ENCODE data around the gene GHRHR. TPM values are rescaled to one million over a fixed set of nuclear protein-coding genes. Genes with fewer than 3 reads are reported as not detected.

GHRHR gene
- total RNA-seq, 1 donor from 2014 or later: not detected

DNA sequence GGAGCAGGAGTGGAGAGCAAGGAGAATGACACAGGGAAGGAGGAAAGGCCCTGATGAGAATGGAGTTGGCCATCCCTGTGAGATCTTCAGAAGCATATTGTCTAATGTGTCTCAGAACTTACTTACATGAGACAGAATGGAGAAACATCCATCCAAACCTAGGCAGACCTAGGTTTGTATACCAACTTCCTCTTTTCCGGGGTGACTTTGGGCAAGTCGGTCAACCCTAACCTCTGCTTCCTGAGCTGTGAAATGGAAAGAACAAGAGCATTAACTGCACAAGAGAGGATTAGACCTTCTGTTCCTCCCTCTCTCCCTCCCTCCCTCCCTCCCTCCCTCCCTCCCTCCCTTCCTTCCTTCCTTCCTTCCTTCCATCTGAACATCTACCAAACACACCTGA lies 4.5 kb downstream of the GHRHR start:
- DNase-seq (ENCODE audit: low read depth, low spot score): no peak

DNA sequence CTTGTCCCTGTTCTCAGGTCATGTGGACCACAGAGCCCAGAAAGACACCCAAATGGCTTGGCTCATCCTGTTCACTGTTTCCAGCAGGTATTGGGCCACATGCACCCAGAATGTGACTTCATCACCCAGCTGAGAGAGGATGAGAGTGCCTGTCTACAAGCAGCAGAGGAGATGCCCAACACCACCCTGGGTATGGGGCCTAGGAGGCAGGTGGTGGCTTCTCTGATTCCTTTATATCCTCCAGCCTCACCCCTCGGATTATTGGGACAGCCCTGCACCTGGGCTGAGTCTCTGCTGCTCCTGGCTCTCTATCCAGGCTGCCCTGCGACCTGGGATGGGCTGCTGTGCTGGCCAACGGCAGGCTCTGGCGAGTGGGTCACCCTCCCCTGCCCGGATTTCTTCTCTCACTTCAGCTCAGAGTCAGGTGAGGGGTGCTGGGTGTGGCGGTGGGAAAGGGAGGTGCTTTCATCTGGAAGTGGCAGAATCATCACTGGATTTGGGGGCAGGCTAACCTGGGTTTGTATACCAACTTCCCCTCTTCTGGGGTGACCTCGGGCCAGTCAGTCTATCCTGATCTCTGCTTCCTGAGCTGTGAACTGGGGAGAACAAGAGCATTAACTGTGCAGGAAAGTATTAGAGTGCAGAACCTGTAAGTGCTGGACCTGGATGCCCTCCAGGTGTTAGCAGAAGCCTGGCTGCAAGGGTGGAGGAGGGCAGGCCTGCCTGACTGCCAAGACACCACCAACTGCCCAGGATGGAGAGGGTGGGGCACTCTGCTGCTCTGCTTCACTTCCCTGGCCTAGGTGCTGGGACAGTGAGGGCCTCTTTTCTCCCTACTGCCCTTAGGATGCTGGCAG lies 5.2 kb downstream of the GHRHR start:
- no peak for DNase-seq (ENCODE audit: low read depth, low spot score)

DNA sequence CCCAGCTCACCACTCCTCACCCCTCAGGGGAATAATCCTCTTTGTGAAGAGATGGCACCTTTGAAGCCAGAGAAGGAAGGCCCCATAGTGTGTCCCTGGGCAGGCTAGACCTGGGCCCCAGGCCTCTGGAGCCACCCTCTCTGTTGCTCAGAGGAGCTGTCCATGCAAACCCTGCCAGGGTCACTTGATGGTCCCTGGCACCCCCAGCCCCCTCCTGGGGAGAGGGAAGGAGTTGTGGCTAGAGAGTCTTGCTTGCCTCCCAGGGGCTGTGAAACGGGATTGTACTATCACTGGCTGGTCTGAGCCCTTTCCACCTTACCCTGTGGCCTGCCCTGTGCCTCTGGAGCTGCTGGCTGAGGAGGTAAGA lies 5.8 kb downstream of the GHRHR start:
- no peak for DNase-seq (ENCODE audit: low read depth, low spot score)

DNA sequence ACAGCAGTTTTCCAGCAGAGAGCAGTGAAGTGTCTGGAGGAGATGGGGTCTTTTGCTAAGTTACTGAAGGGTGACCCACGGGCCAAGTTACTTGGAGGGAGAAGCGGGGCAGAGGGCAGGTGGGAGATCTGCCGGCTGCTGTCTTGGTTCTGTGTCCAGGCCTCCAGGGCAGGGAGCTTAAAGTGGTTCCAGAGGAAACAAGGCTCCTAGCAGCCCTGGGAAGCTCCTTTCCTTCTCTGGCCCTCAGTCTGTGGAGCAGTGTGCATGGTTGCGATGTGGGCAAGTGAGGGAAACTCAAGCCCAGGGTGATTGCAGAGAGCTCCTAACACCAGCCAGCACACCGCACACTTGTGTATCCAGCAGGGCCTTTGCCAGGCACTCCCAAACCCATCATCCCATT lies 6.3 kb downstream of the GHRHR start:
- DNase-seq (ENCODE audit: low read depth, low spot score): no peak

DNA sequence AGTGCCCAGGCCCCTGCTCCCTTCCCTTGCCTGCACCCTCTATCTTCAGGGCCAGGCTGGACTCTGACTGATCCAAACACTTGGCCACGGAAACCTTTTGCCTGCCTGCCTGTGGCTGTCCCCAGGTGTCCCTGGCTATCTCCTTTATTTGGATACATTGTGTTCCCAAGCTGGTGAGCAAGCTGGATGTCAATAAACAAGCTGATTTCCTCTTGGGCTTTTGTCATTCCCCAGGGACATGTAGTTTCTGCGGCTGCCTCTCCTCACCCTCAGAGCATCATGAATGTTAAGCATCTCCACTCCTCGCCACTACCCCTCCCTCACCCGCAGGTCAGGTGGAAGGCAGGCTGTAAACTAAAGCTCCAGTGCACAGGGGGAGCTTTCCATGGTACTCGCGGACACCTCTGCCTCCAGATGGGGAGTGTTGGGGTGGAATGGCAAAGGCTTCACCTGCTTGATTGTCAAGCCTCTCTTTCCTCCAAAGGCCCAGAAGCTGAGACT lies 6.9 kb downstream of the GHRHR start:
- DNase-seq (ENCODE audit: low read depth, low spot score): no peak

DNA sequence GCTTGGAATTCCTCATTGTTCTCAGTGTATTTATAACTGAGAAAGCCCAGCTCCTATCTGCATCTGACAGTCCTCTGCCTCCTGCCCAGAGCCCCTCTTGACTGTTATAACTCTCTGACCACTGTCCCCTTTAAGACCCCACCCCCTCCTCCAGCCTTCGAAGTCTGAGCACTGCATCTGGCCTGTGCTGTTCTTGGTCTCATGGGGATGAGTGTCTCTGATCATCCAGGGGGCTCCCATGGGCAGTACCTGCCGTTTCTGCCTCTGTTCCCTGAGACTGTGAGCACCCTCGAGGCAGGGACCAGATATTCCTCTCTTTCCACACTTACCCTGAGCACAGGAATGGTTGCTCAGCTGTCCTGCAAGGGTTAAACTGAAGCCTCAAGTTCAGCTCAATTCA lies 7.7 kb downstream of the GHRHR start:
- DNase-seq (ENCODE audit: low read depth, low spot score): no peak

DNA sequence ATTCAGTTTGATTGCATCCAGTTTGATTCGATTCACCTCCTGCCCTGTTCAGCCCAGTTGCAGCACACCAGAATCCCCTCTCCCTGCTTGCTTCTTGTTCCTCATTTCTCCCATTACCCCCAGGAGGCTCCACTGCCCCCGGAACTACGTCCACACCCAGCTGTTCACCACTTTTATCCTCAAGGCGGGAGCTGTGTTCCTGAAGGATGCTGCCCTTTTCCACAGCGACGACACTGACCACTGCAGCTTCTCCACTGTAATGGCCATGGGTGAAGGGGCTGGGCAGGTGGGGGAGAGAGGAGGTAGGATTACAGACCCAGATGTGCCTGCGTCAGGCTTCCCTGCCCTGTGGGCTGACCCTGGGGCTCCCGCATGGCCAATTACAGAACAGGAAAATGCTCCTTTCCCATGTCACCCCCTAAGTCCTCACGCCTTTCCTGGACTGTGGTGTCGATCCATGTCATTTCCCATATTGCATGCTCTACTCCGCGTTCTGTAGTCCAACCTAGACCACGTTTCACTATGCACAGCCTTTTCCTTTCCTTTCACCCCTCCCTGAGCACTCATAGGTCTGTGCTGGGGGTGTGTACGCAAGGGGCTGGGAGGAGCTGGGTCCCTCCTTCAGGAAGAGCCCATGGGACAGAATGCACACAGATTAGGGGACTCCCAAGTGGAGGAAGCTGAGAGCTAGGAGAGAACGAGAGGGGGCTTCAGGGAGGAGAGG lies 8.2 kb downstream of the GHRHR start:
- DNase-seq (ENCODE audit: low read depth, low spot score): no peak

DNA sequence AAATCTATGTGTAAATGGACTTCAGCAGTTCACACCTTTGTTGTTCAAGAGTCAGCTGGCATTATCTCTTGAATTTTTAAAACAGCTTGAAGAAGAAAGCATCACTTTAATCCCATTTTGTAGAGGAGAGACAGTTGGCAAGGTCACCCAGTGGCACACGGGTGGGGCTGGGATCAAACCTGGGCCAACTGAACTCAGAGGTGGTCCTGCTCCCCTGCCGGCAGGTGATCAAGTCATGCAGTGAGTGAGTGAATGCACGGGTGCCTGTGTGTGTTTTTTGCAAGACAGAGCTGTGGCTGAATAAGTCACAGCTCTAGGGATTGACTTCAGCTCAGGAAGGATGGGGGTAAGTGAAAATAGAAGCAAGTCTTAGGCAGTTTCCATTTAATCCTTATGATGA lies 9.5 kb downstream of the GHRHR start:
- no peak for DNase-seq (ENCODE audit: low read depth, low spot score)

DNA sequence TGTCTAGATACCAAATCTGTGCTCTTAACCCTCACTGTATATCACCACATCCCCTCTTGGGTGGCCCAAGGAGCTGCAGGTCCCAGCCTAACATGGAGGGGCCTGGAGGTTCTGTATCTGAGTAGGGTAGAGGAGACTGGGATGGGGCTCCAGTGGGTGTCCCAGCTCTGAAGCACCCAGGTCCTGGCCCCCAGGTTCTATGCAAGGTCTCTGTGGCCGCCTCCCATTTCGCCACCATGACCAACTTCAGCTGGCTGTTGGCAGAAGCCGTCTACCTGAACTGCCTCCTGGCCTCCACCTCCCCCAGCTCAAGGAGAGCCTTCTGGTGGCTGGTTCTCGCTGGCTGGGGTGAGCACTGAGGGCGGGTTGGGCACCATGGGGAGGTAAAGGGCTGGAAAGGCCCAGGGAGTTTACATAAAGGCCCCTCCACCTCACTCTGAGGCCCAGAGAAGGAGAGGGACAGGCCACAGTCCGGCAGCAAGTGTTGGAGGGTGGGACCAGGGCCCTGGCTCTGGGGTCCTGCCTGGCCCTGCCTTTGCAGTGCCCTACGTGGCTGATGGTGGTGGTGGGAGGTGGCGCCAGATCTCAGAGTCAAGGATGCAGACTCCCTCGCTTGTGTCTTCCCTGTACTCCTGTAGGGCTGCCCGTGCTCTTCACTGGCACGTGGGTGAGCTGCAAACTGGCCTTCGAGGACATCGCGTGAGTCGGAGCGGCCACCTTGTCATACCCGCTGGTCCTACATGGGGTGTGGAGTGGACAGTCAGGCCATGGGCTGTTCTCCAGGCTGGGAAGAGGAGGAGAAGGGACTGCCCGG lies 10.2 kb downstream of the GHRHR start:
- DNase-seq (ENCODE audit: low read depth, low spot score): no peak

DNA sequence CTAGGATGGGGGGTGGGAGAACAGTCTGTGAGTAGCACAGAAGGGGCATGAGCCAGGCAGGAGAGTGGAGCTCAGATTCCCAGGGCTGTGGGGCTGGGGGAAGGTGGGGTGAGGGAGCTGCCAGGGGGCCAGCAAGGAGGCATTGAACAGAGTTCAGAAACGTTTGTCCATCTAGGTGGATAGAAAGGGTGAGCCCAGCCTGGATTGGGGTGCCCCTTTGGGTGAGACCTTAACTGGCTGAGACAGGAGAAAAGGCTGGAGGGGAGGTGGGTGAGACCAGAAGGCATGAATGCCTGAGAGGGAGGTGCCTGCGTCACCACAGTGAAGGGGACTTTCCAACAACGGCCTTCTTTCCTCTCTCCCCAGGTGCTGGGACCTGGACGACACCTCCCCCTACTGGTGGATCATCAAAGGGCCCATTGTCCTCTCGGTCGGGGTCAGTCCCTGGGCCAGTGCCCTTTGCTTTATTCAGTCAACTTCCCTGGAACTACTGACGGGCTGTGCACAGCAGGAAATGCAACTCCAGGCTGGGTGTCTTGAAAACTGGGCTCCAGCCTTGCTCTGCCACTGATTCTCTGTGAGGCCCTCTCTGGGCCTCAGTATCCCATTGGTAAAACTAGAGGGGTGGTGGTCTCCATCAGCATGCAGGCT lies 11.0 kb downstream of the GHRHR start:
- DNase-seq (ENCODE audit: low read depth, low spot score): no peak

DNA sequence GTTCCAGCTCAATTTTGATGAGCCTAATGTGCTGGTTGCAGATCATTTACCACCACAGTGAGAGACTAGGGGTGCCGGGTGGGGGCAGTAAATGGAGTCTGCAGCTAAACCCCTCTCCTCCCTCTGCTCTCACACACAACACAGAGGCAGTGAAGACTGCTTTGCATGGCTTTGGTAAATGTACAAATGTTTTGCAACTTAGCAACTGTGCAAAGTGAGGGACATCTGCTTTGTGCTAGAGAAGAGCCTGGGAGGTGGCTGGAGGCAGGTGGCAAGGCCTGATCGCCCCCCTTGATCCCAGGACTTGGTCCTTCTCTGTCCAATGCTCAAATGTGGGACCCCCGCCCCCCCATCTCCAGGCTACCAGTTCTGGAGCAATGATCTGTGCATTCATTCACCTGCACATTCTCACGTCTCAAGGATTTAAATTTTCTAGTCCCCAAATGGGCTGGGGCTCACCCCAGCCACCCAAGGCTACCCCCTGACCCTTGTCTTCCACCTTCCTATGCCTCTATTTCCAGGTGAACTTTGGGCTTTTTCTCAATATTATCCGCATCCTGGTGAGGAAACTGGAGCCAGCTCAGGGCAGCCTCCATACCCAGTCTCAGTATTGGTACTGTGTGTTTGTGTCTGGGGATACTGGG lies 11.6 kb downstream of the GHRHR start:
- DNase-seq (ENCODE audit: low read depth, low spot score): no peak

DNA sequence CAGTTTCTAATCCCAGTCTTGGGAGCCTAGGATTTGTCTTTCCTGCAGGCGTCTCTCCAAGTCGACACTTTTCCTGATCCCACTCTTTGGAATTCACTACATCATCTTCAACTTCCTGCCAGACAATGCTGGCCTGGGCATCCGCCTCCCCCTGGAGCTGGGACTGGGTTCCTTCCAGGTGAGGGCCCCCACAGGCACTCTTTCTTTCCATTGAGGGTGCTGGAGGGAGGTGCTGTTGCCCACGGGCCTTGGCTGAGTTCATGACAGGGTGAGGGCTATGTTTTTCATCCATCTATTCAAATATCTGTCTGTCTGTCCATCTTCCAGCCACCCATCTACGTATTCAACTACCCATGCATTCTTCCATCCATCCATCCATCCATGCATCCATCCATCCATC lies 12.6 kb downstream of the GHRHR start:
- no peak for DNase-seq (ENCODE audit: low read depth, low spot score)

DNA sequence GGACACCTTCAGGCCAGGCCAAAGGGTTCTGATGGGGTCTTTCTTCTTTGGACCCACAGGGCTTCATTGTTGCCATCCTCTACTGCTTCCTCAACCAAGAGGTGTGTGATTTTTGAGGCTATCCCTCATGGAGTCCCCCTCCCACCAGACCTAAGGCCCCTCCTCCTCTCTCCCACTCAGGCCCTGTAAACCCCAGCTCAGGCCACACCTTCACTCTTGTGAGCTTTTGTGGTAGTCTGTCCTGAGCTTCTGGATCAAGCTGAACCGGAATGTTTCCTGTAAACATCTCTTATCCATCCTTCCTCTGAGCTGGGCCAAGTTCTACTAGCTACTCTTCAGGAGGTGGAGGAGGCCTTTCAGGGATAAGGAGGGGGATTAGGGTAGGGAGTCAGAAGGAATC lies 13.5 kb downstream of the GHRHR start:
- DNase-seq (ENCODE audit: low read depth, low spot score): no peak

DNA sequence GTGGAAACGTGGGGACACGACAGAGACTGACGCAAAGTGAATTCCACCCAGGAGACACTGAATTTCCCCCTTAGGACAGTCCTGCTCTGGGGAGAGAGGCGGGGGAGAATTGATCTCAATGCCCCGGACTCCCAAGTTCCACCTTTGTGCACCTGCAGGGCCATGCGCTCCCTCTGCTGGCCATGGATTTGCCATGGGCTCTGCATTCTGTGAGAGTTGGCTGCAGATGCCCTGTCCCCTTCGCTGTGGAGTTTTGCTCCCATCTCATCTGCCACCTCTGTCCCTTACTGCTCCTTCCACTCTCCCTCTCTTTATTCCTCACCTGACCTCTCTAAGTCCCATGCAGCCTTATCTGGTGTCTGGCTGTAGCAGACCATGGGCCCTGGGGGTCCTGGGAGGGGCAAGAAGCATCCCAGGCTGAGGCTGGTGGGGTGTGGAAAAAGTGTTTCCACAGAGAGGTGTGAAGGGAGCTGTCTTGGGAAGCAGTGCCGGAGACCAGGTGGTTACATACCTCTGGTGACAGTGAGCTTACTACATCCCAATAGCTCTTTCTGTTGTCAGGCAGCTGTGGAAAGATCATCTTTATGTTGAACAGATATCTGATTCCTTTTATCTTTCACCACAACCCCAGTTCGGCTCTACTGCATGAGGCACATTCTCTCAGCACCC lies 14.3 kb downstream of the GHRHR start:
- no peak for DNase-seq (ENCODE audit: low read depth, low spot score)

DNA sequence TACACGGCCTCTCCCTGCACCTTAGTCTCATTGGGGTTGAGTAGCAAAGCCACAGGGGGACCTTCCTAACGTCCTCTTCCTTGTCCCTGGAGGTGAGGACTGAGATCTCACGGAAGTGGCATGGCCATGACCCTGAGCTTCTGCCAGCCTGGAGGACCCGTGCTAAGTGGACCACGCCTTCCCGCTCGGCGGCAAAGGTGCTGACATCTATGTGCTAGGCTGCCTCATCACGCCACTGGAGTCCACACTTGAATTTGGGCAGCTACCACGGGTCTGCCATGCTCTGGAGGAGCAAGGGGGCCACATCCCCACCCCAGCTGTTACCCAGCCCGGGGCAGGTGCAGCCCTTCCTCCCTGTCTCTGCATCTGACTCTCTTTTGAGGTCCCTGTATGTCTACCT lies 15.3 kb downstream of the GHRHR start:
- no peak for DNase-seq (ENCODE audit: low read depth, low spot score)

DNA sequence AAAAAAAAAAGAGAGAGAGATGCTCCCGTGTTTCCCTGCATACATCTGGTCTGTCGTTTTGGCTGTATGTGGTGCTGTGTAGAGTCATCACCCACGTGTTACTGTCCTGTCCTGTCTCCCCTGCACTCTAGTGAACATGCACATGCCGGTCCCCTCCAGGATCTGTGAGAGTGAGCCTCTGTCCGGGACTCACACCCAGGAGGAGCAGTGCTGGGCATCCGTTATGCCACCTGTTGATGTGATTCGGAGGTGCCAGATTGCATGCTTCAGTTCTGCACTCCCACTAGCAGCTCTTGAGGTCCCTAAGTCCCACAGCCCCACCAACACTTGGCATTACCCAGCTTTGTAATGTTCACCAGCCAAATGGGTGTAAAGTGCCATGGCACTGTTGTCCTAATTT lies 16.4 kb downstream of the GHRHR start:
- DNase-seq (ENCODE audit: low read depth, low spot score): no peak

DNA sequence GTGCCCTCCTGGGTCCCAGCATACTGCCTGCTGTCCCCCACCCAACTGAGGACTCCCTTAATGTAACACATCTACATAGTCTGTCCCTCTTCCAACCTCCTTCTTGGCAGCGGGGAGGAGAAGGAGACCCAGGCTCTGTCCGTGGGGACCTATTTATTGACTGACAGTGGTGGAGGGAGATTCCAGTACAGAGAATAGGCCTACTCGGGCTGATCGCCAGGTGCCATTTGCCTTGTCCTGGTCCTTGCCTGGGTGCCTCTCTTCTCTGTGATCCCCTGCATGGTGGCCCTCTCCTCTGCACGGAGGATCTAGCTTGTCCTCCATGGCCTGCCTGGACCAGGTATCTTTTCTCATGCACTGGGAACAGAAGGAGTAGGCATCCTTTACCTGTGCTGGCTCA lies 17.0 kb downstream of the GHRHR start:
- no peak for DNase-seq (ENCODE audit: low read depth, low spot score)

DNA sequence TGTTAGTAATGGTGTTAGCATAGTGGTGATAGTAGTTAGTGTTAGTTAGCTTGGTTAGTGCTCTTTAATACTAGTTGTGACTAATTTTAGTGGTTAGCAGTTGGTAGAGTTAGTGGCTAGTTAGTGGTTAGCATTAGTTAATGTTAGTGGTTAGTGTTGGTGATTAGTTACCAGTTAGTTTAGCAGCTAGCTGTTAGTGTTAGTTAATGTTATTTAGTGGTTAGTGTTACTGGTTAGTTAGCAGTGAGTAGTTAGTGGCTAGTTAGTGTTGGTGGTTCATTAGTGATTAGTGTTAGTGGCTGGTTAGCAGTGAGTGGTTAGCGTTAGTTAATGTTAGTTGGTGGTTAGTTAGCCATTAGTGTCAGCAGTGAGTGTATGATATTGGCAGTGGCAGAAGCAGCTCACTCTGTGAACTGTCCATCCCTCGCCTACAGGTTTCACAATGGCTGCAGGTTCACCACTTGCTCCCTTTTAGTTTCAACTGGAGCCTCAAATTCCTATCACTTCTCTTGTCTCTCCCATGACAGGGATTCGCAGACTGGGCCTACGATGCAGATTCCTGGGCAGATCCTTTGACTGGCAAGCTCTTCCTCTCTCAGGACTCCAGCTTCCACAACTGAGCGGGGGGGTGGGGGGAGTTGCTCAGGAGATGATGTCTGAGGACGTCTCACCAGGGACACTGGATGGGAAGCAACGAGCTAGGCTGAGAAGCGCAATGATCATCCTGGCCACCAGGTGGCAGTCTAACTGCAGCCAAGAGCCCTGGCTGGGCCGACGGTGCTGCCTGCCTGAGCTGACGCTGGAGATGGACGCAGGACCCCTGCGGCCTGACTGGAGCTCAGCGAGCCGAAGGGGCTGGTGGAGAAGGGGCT lies 19.5 kb downstream of the GHRHR start:
- peak; percentile 35 for DNase-seq (ENCODE audit: low read depth, low spot score)

DNA sequence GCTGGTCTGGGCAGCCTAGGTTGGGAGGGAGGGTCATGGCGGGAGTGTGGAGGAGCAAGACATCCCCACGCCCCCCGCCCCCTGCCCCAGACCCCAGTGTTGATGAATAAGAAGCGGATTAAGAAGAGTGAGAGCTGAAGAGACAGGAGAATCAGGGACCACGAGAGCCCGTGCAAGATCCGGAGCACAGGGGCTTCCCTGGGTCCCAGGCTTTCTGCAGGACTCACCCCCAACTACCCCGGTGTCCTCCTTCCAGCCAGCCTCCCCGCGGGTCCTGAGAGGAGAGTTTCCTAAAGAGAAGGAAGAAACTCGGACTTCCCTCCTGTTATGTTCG lies 20.1 kb downstream of the GHRHR start:
- DNase-seq (ENCODE audit: low read depth, low spot score): no peak

Measured in pulmonary artery endothelial cell (primary cell).